HG02981 (cell line): ENCODE measurements around the gene ETV3L.

Experiments
- ATAC-seq: cut with Tn5 transposase; IDR thresholded peaks from one replicate; pipeline ENCODE4 v1.9.1; 2021; ENCODE audit warnings: mild to moderate bottlenecking, moderate library complexity; ENCODE audit not compliant: unreplicated experiment

ETV3L gene

GRCh38 chr1:157132616-157133167 lies 33.1 kb upstream of the ETV3L start:
- ATAC-seq, result no peak

GRCh38 chr1:157132111-157132510 lies 32.5 kb upstream of the ETV3L start:
- ATAC-seq, result no peak

GRCh38 chr1:157131281-157131680 lies 31.7 kb upstream of the ETV3L start:
- ATAC-seq, result no peak

- no peak for ATAC-seq
Measured at GRCh38 chr1:157124855-157125254, 25.2 kb upstream of the ETV3L start.

- ATAC-seq, result no peak
Measured at GRCh38 chr1:157119448-157119847, 19.8 kb upstream of the ETV3L start.

- no peak for ATAC-seq
Measured at GRCh38 chr1:157119008-157119407, 19.4 kb upstream of the ETV3L start.

- no peak for ATAC-seq
Measured at GRCh38 chr1:157117527-157118057, 18.0 kb upstream of the ETV3L start.

GRCh38 chr1:157116737-157117103 lies 17.1 kb upstream of the ETV3L start:
- no peak for ATAC-seq

GRCh38 chr1:157115851-157116736 lies 16.5 kb upstream of the ETV3L start:
- ATAC-seq, result no peak

GRCh38 chr1:157115429-157115838 lies 15.8 kb upstream of the ETV3L start:
- ATAC-seq, result no peak

- no peak for ATAC-seq
Measured at GRCh38 chr1:157114183-157115121, 14.8 kb upstream of the ETV3L start.

- ATAC-seq, result no peak
Measured at GRCh38 chr1:157113631-157114030, 14.0 kb upstream of the ETV3L start.

- no peak for ATAC-seq
Measured at GRCh38 chr1:157113106-157113505, 13.5 kb upstream of the ETV3L start.

GRCh38 chr1:157112186-157112867 lies 12.7 kb upstream of the ETV3L start:
- no peak for ATAC-seq

GRCh38 chr1:157111396-157112165 lies 12.0 kb upstream of the ETV3L start:
- ATAC-seq, result no peak

GRCh38 chr1:157110686-157111085 lies 11.1 kb upstream of the ETV3L start:
- ATAC-seq, result no peak

- ATAC-seq, result no peak
Measured at GRCh38 chr1:157110003-157110402, 10.4 kb upstream of the ETV3L start.

GRCh38 chr1:157108448-157108847 lies 8.8 kb upstream of the ETV3L start:
- no peak for ATAC-seq

- ATAC-seq, result no peak
Measured at GRCh38 chr1:157107702-157108101, 8.1 kb upstream of the ETV3L start.

- ATAC-seq, result no peak
Measured at GRCh38 chr1:157106813-157107189, 7.2 kb upstream of the ETV3L start.
